Occipital lobe (tissue), 2 donors: ENCODE measurements around the gene GRB7. TPM values are rescaled to one million over a fixed set of nuclear protein-coding genes. Genes with fewer than 3 reads are reported as not detected.
A peak's percentile ranks its signal among the peaks of the same experiment; 100 is the strongest.
"Not testable (repeated sequence)": the region's sequence is repeated elsewhere in the genome, so short reads cannot be mapped to it uniquely, and the experiment has no call there.

Experiments used
- DNase-seq: peaks from one replicate; lab custom pipeline; 2025; lab: John Stamatoyannopoulos, UW
- total RNA-seq: library from RNA; depleted of rRNA; stranded (reverse); fragments of >200 nt; gene quantifications from one replicate; pipeline ENCODE4 v1.2.3, GENCODE V29; 2014

GRB7 gene
- total RNA-seq, 1 donor from 2014 or later = not detected

DNA sequence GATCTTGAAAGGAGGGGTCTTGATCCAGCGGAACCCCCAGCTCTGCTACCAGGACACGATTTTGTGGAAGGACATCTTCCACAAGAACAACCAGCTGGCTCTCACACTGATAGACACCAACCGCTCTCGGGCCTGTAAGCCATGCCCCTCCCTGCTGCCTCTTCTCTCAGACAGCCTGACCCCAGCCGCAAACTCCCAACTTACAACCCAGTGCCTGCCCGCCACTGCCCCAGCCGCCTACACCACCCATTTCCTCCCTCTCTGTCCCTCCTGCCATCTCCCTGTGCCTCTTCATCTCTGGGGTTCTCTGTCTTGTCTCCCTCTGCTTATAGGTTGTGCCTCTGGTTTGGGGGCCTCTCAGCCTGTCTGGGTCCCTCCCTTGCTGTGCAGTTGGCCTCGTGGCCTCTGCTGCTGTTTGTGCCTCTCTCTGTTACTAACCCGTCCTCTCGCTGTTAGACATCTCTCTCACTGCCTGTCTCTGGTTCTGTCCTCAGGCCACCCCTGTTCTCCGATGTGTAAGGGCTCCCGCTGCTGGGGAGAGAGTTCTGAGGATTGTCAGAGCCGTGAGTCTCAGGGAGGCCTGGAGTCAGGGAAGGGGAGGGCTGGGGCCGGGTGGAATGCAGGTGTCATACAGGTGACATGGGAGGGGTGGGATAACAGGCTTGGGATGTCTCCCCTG lies 28.3 kb upstream of the GRB7 start:
- no peak for DNase-seq

DNA sequence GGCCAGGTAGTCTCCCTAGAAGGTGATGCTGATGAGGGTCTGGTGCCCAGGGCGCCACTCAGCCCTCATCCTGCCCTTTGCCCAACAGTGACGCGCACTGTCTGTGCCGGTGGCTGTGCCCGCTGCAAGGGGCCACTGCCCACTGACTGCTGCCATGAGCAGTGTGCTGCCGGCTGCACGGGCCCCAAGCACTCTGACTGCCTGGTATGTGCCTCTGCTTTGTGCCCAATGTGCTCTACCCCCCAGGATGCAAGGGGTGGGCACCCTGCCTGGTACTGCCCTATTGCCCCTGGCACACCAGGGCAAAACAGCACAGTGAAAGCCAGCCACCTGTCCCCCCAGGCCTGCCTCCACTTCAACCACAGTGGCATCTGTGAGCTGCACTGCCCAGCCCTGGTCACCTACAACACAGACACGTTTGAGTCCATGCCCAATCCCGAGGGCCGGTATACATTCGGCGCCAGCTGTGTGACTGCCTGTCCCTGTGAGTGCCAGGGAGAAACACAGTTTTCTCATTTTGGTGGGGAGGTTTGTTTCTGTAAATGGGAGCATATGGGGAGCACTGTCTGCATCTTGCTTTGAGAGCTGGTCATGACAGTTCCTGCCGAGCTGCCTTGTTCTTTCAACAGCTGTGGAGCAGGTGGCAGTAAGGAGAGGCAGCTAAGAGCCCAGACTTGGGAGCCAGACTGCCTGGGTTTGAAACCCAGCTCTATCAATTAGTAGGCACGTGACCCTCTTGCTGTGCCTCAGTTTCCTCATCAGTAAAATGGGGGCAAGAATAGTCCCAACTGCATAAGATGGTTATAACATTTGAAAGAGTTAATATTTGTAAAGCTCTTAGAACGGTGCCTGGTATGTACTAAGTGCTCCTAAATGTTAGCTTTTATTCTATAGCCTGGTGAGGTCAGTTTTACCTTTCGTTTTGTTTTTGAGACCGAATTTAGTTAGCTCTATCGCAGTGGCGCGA lies 27.5 kb upstream of the GRB7 start:
- no peak for DNase-seq

DNA sequence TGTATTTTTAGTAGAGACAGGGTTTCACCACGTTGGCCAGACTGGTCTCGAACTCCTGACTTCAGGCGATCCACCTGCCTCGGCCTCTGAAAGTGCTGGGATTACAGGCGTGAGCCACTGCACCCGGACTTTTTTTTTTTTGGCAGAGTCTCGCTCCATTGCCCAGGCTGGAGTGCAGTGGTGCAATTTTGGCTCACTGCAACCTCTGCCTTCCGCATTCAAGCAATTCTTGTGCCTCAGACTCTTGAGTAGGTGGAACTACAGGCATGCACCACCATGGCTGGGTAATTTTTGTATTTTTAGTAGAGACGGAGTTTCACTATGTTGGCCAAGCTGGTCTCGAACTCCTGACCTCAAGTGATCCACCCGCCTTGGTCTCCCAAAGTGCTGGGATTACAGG lies 26.7 kb upstream of the GRB7 start:
- not testable (repeated sequence) for DNase-seq

DNA sequence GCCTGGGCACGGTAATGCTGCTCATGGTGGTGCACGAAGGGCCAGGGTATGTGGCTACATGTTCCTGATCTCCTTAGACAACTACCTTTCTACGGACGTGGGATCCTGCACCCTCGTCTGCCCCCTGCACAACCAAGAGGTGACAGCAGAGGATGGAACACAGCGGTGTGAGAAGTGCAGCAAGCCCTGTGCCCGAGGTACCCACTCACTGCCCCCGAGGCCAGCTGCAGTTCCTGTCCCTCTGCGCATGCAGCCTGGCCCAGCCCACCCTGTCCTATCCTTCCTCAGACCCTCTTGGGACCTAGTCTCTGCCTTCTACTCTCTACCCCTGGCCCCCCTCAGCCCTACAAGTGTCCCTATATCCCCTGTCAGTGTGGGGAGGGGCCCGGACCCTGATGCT lies 25.9 kb upstream of the GRB7 start:
- DNase-seq = no peak

DNA sequence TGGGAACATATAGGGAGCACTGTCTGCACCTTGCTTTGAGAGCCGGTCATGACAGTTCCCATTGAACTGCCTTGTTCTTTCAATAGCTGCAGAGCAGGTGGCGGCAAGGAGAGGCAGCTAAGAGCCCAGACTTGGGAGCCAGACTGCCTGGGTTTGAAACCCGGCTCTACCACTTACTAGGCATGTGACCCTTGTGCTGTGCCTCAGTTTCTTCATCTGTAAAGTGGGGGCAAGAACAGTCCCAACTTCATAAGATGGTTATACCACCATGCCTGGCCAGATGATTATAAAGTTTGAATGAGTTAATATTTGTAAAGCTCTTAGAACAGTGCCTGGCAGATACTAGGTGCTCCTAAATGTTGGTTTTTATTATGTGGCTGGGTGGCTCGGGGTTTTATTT lies 23.5 kb upstream of the GRB7 start:
- no peak for DNase-seq

DNA sequence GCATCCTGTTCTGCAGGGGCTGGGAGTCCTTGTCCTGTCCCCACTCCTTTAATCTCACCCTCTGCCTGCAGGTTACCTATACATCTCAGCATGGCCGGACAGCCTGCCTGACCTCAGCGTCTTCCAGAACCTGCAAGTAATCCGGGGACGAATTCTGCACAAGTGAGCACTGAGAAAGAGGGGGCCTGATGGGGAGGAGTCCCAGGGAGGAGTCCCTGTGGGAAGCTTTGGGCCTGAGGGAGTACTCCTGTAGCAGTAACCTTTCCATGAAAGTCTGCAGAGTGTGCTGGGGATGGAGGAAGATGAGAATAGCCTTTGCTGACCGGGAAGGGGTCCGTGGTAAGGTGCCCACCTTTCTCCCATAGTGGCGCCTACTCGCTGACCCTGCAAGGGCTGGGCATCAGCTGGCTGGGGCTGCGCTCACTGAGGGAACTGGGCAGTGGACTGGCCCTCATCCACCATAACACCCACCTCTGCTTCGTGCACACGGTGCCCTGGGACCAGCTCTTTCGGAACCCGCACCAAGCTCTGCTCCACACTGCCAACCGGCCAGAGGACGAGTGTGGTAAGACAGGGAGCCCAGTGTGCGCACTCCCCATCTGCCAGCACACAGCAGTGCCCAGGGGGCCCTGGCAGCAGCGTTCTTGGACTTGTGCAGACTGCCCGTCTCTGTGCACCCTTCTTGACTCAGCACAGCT lies 22.2 kb upstream of the GRB7 start:
- no peak for DNase-seq

DNA sequence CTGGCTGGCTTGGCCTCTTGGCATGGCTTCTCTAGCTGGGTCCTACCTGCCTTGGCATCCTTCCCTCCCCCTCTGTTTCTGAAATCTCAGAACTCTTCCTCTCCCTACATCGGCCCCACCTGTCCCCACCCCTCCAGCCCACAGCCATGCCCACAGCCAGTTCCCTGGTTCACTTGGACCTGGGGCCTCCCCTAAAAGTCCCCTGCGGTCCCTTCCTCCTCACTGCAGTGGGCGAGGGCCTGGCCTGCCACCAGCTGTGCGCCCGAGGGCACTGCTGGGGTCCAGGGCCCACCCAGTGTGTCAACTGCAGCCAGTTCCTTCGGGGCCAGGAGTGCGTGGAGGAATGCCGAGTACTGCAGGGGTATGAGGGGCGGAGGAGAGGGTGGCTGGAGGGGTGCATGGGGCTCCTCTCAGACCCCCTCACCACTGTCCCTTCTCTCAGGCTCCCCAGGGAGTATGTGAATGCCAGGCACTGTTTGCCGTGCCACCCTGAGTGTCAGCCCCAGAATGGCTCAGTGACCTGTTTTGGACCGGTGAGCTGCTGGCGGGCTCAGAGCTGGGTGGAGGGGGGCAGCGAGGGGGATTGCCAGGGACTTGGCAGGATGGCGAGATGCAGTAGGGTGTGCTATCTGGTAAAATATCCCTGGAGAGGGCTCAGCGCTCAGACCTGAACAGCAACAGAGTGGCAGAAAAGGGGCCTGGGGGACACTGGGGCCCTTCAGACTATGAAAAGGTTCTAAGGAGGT lies 21.5 kb upstream of the GRB7 start:
- no peak for DNase-seq

DNA sequence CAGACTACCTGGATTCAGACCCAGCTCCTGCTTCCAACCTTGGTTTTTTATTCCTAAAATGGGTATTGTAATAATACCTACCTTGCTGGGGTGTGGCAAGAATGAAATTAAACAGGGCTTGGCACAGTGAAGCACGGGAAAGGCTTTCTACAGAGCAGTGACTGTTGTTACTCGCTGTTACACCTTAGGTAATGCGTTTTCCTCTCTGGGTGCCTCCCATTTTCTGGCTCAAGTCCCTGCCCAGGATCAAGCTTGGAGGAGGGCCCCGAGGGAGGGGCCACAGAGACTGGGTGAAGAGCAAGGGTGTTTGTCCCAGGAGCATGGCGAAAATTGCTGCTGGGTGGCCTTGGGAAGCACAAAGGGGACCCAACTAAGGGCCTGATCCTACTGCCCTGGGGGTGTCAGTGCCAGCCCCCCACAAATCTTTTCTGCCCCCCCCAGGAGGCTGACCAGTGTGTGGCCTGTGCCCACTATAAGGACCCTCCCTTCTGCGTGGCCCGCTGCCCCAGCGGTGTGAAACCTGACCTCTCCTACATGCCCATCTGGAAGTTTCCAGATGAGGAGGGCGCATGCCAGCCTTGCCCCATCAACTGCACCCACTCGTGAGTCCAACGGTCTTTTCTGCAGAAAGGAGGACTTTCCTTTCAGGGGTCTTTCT lies 20.7 kb upstream of the GRB7 start:
- DNase-seq = no peak

DNA sequence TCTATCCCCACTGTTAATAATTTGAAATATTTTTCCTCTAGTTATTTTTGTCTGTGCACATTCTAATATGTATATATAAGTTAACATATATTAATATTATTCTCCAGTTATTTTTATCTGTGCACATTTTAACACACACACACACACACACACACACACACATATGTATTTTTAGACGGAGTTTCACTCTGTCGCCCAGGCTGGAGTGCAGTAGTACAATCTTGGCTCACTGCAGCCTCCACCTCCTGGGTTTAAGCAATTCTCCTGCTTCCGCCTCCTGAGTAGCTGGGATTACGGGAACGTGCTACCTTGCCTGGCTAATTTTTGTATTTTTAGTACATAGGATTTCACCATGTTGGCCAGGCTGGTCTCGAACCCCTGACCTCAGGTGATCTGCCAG lies 20.1 kb upstream of the GRB7 start:
- no peak for DNase-seq

DNA sequence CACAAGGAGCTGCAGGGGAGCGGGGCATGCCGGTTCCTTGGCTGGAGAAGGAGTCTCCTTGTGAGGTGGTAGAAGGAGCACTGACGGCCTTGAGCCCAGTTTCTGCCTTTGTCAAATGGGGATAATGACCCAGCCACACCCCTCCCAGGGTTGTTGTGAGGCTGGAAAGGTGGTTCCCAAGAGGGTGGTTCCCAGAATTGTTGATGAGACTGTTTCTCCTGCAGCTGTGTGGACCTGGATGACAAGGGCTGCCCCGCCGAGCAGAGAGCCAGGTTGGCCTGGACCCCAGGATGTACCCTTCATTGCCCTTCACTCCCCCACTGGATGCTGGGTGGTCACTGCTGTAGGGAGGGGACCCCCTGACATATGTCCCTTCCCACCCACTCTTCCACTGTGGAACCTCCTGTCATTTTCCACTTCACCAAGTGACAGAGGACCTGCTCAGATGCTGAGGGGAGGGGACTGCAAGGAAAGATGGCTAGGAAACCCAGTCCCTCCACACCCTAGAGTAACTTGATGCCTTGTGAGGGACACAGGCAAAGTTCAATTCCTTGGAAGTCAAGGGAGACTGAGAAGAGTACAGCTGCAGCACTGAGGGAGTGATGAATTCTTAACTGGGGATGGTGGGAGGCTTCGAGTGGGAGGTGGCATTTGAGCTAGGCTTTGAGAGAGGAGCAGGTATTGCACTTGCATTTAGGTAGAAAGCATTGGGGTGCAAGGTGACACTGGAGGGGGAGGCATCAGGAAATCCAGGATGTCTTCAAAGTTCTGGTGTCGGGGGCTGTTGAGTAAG lies 18.0 kb upstream of the GRB7 start:
- DNase-seq = no peak

DNA sequence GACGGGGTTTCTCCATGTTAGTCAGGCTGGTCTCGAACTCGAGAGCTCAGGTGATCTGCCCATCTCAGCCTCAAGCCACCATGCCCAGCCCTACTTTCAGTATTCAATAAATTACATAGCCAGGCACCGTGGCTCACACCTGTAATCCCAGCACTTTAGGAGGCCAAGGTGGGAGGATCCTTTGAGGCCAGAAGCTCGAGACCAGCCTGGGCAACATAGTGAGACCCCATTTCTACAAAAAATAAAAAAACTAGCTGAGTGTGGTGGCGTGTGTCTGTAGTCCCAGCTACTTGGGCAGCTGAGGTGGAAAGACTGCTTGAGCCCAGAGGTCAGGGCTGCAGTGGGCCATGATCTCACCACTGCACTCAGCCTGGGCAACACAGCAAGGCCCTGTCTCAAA lies 15.6 kb upstream of the GRB7 start:
- DNase-seq = no peak

DNA sequence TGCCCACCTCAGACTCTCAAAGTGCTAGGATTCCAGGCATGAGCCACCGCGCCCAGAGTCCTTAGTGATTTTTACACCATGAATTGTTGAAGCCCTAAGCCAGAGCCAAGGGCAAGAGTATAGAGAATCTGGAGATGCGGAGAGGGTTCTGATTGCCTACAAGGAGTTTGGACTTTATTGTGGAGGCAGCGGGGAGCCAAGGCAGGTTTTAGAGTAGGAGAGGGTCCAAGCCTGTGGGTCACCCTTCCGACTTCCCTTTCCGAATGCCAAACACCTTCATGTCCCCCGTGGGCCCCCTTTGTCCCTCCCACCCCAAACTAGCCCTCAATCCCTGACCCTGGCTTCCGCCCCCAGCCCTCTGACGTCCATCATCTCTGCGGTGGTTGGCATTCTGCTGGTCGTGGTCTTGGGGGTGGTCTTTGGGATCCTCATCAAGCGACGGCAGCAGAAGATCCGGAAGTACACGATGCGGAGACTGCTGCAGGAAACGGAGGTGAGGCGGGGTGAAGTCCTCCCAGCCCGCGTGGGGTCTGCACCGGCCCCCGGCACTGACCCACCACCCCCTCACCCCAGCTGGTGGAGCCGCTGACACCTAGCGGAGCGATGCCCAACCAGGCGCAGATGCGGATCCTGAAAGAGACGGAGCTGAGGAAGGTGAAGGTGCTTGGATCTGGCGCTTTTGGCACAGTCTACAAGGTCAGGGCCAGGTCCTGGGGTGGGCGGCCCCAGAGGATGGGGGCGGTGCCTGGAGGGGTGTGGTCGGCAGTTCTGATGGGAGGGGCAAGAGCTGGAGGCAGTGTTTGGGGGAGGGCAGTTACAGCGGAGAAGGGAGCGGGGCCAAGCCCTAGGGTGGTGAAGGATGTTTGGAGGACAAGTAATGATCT lies 14.5 kb upstream of the GRB7 start:
- DNase-seq = no peak

DNA sequence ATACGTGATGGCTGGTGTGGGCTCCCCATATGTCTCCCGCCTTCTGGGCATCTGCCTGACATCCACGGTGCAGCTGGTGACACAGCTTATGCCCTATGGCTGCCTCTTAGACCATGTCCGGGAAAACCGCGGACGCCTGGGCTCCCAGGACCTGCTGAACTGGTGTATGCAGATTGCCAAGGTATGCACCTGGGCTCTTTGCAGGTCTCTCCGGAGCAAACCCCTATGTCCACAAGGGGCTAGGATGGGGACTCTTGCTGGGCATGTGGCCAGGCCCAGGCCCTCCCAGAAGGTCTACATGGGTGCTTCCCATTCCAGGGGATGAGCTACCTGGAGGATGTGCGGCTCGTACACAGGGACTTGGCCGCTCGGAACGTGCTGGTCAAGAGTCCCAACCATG lies 13.0 kb upstream of the GRB7 start:
- no peak for DNase-seq

DNA sequence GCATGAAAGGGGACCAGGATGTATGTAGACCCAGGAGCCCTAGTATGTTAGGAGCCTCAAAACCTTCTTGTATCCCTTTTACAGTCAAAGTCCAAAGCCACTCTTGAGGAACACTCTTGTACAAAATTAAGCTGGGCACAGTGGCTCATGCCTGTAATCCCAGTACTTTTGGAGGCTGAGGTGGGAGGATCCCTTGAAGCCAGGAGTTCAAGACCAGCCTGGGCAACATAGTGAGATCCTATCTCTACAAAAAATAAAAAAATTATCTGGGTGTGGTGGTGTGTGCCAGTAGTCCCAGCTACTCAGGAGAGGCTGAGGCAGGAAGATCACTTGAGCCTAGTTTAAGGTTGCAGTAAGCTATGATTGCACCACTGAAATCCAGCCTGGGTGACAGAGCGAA lies 11.8 kb upstream of the GRB7 start:
- not testable (repeated sequence) for DNase-seq

DNA sequence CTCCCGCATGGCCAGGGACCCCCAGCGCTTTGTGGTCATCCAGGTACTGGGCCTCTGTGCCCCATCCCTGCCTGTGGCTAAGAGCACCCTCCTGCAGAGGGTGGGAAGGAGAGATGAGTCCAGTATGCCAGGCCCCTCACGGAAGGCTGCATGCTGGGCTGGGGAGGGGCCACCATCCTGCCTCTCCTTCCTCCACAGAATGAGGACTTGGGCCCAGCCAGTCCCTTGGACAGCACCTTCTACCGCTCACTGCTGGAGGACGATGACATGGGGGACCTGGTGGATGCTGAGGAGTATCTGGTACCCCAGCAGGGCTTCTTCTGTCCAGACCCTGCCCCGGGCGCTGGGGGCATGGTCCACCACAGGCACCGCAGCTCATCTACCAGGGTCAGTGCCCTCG lies 11.1 kb upstream of the GRB7 start:
- no peak for DNase-seq

DNA sequence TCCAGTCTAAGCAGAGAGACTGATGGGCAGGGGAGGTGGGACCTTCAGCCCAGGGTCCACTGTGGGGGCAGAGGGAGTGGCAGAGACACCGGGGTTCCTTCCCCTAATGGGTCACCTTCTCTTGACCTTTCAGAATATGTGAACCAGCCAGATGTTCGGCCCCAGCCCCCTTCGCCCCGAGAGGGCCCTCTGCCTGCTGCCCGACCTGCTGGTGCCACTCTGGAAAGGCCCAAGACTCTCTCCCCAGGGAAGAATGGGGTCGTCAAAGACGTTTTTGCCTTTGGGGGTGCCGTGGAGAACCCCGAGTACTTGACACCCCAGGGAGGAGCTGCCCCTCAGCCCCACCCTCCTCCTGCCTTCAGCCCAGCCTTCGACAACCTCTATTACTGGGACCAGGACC lies 10.2 kb upstream of the GRB7 start:
- DNase-seq = no peak

DNA sequence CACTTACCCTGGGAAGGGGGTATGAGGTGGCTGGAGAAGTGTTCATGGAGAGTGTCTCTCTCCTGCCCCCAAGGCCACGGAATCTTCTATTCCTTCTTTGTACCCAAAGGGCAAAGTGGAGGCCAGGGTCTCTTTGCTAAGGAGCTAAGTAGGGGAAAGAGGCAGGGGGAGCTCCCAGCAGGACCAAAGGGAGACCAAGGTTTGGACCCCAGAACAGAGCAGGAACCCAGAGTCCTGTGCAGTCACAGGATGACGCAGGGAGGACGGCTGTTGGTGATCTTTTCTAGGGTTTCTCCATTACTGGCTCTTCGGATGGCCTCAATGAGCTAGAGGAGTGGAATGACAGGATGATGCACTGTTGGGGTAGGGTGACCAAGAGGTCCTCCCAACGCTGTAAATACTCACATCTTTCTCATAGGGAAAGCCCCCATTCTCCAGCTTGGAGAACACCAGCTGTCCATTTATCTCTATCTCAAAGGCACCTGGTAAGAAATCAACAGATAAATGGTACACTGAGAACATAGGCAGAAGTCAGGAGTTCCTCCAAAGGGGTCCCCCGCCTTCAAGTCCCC lies 8.4 kb upstream of the GRB7 start:
- no peak for DNase-seq

DNA sequence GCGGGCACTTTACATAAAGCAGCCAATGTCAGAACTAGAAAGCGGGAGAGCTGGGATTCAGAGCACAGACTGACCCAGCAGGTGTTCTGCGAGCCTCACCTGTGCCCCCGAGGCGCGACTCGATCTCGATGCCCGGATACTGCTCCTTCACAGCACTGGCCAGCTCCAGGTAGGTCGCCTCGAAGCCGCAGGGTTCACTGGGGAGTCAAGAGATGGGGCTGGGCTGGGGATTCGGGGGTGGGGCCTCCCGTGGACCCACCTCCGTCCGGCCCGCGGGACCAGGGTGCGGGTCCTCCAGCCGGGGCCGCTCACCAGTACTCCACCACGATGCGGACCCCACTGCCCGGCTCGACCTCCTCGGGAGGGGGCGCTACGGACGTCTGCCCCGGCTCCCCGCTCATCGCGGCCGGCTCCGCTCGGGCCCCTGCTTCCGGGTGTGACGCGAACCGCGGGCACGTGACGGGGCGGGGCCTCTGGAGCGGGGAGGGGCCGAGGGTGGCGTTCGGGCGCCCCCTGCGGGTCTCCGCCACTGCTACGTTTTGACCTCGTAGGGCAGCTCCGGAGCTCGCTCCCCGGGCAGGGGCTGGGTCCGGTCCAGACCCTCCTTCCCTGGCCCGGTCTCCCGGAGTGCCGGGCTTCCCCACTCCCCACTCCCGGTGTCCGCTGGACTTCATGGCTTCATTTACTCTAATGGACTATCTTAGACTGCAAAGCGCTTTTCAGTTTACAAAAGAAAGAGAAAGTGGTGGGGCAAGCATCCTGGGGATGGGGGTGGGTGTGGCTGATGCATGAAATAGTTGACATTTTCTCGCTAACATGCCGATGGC lies 7.4 kb upstream of the GRB7 start, which contains the start of gene MIEN1:
TSS of gene MIEN1 (minus strand) at position 438 of the 827 bp plus-strand sequence. CDS start at position 401, 37 bp downstream.
- DNase-seq = peak; percentile 79
